OCI-LY3 (cell line): ENCODE data around the gene CFAP45.

Source experiments
- H2AFZ ChIP-seq: fragments of 200-600, 300-600 bp; shearing (Covaris generic); 2 replicates; pipeline ENCODE4 v1.6.0; 2014; ENCODE audit warnings: antibody characterized with exemption, low read depth, low read length
- H3K27ac ChIP-seq: fragments of 200-600, 300-600 bp; sonication (generic); 2 replicates; pipeline ENCODE4 v1.5.1; 2014; ENCODE audit warnings: mild to moderate bottlenecking, low read length, moderate library complexity, mixed read lengths
- H3K27me3 ChIP-seq: fragments of 200-600, 300-600 bp; sonication (generic); 2 replicates; pipeline ENCODE4 v1.6.1; 2014; ENCODE audit warnings: low read depth, low read length, mixed read lengths
- H3K36me3 ChIP-seq: fragments of 200-600, 300-600 bp; sonication (generic); replicated peaks from 2 replicates; pipeline ENCODE3; 2014; ENCODE audit warnings: low read depth, low read length, mixed read lengths
- H3K4me1 ChIP-seq: fragments of 300-600, 200-600 bp; sonication (generic); 2 replicates; pipeline ENCODE4 v1.6.1; 2014; ENCODE audit warnings: low read length, mixed read lengths
- H3K4me2 ChIP-seq: fragments of 200-600, 300-600 bp; sonication (generic); 2 replicates; pipeline ENCODE4 v1.6.1; 2014; ENCODE audit warnings: low read length, mixed read lengths
- H3K4me3 ChIP-seq: fragments of 300-600, 200-600 bp; sonication (generic); 2 replicates; pipeline ENCODE4 v1.5.1; 2014; ENCODE audit warnings: antibody characterized with exemption, mild to moderate bottlenecking, low read length, moderate library complexity
- H3K79me2 ChIP-seq: fragments of 300-600, 200-600 bp; shearing (Covaris generic); 2 replicates; pipeline ENCODE4 v1.6.1; 2014; ENCODE audit warnings: mild to moderate bottlenecking, low read length, mixed read lengths
- H3K9ac ChIP-seq: fragments of 300-600, 200-600 bp; shearing (Covaris generic); 2 replicates; pipeline ENCODE4 v1.6.0; 2014; ENCODE audit warnings: mild to moderate bottlenecking, low read length, moderate library complexity
- H3K9me3 ChIP-seq: fragments of 200-600, 300-600 bp; shearing (Covaris generic); 2 replicates; pipeline ENCODE4 v1.6.1; 2014; ENCODE audit warnings: low read length, mixed read lengths; ENCODE audit not compliant: insufficient read depth
- H4K20me1 ChIP-seq: fragments of 200-600, 300-600 bp; sonication (generic); 2 replicates; pipeline ENCODE4 v1.6.1; 2016; ENCODE audit warnings: low read length, mixed read lengths; ENCODE audit not compliant: insufficient read depth
- EZH2phosphoT487 ChIP-seq: fragments of 200-600 bp; shearing (Covaris generic); IDR thresholded peaks from 2 replicates; pipeline ENCODE4 v1.6.1; 2018; ENCODE audit warnings: antibody characterized with exemption, mixed run types, low read depth
- TF ChIP-seq, protein P1 (sequence below): fragments of 200-600, 300-600 bp; sonication (generic); IDR thresholded peaks from 2 replicates; pipeline ENCODE4 v1.5.1; 2014; ENCODE audit warnings: antibody characterized with exemption, low read length, low read depth

CFAP45 gene

GRCh38 chr1:159866066-159866465, 33.9 kb downstream of the CFAP45 start:
- no peak overlapping the region for H3K4me2 ChIP-seq
- H3K4me1 ChIP-seq = 0 out of 2 replicates have a peak, but pooled peaks cover 3% of the 10 kb centered on the region
- H3K9me3 ChIP-seq = no peaks in the 10 kb centered on the region
- H3K36me3 ChIP-seq = no peaks in the 10 kb centered on the region
- H3K79me2 ChIP-seq = no peaks in the 10 kb centered on the region
- no peak for TF ChIP-seq EZH2phosphoT487
- TF ChIP-seq, protein P1, sequence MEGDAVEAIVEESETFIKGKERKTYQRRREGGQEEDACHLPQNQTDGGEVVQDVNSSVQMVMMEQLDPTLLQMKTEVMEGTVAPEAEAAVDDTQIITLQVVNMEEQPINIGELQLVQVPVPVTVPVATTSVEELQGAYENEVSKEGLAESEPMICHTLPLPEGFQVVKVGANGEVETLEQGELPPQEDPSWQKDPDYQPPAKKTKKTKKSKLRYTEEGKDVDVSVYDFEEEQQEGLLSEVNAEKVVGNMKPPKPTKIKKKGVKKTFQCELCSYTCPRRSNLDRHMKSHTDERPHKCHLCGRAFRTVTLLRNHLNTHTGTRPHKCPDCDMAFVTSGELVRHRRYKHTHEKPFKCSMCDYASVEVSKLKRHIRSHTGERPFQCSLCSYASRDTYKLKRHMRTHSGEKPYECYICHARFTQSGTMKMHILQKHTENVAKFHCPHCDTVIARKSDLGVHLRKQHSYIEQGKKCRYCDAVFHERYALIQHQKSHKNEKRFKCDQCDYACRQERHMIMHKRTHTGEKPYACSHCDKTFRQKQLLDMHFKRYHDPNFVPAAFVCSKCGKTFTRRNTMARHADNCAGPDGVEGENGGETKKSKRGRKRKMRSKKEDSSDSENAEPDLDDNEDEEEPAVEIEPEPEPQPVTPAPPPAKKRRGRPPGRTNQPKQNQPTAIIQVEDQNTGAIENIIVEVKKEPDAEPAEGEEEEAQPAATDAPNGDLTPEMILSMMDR = no peak
- H4K20me1 ChIP-seq = no peaks in the 10 kb centered on the region
- H3K27me3 ChIP-seq = peaks cover 14% of the 10 kb centered on the region
- no peak overlapping the region for H3K27ac ChIP-seq
- H3K4me3 ChIP-seq = no peak overlapping the region
- no peak overlapping the region for H3K9ac ChIP-seq
- no peak overlapping the region for H2AFZ ChIP-seq

- no peak overlapping the region for H3K4me2 ChIP-seq
- no peak overlapping the region for H3K9ac ChIP-seq
- H3K27ac ChIP-seq = no peak overlapping the region
- no peaks in the 10 kb centered on the region for H3K79me2 ChIP-seq
- no peak overlapping the region for H3K4me3 ChIP-seq
- no peaks in the 10 kb centered on the region for H3K36me3 ChIP-seq
- H3K27me3 ChIP-seq = peaks cover 19% of the 10 kb centered on the region
- H2AFZ ChIP-seq = no peak overlapping the region
- no peaks in the 10 kb centered on the region for H4K20me1 ChIP-seq
- TF ChIP-seq EZH2phosphoT487 = no peak
- TF ChIP-seq, protein P1 = no peak
- no peaks in the 10 kb centered on the region for H3K9me3 ChIP-seq
- 0 out of 2 replicates have a peak, but pooled peaks cover 3% of the 10 kb centered on the region for H3K4me1 ChIP-seq
Measured at GRCh38 chr1:159864262-159864661, 35.7 kb downstream of the CFAP45 start.

DNA sequence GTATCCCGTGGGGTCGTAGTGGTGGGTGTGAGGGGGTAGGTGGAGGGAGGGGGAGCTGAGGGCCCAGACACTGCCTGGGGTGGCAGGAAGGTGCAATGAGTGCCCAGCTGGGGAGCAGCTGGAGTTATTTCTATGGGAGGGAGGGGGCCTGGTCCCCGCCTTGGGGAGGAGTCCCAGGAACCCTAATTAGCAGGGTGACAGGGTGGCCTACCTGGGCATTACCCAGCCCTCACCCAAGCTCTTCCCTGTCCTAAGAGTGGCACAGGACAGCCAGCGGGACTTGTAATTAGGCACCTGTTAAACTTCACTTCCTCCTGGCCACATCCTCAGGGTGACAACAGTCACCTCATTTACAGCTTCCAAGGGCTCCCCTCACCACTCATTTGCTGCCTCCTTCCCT, 37.4 kb downstream of the CFAP45 start, which contains the start of gene VSIG8:
VSIG8 (minus strand) TSS at position 101 of the 400 bp plus-strand sequence. CDS start 136 bp downstream, outside the sequence.
- Histone ChIP-seq H3K27ac (no peak within 1 kb of the TSS), H3K36me3 (no peaks in the 10 kb centered on the region), H3K4me3 (no peak within 1 kb of the TSS), H3K27me3 (peaks cover 19% of the 10 kb centered on the region), H3K9ac (no peak within 1 kb of the TSS), H3K4me2 (no peak within 1 kb of the TSS), H3K9me3 (no peaks in the 10 kb centered on the region), H2AFZ (no peak within 1 kb of the TSS), H3K79me2 (no peaks in the 10 kb centered on the region), H3K4me1 (no peaks in the 10 kb centered on the region), H4K20me1 (no peaks in the 10 kb centered on the region)
- no peak for TF ChIP-seq EZH2phosphoT487
- TF ChIP-seq, protein P1 = no peak

GRCh38 chr1:159862031-159862430, 37.9 kb downstream of the CFAP45 start:
- H4K20me1 ChIP-seq = no peaks in the 10 kb centered on the region
- H3K4me3 ChIP-seq = no peak overlapping the region
- no peaks in the 10 kb centered on the region for H3K4me1 ChIP-seq
- H3K27me3 ChIP-seq = peaks cover 19% of the 10 kb centered on the region
- H2AFZ ChIP-seq = no peak overlapping the region
- TF ChIP-seq EZH2phosphoT487 = no peak
- TF ChIP-seq, protein P1 = no peak
- H3K27ac ChIP-seq = no peak overlapping the region
- no peaks in the 10 kb centered on the region for H3K79me2 ChIP-seq
- no peak overlapping the region for H3K4me2 ChIP-seq
- no peaks in the 10 kb centered on the region for H3K36me3 ChIP-seq
- H3K9ac ChIP-seq = no peak overlapping the region
- no peaks in the 10 kb centered on the region for H3K9me3 ChIP-seq
